K562 (cell line): Measurements from ENCODE around the gene LYPD6B.

Experiments used
- ESRRA ChIP-seq: fragments of 450-650 bp; IDR thresholded peaks from 2 replicates; pipeline ENCODE4 v1.6.1; 2014; ENCODE audit warnings: low read depth, mild to moderate bottlenecking, moderate library complexity, borderline replicate concordance
- POLR2AphosphoS5 ChIP-seq: IDR thresholded peaks from 2 replicates; pipeline ENCODE4 v1.6.1; 2011; ENCODE audit warnings: mild to moderate bottlenecking, low read depth, low read length, moderate library complexity; ENCODE audit not compliant: control insufficient read depth, insufficient read depth
- RBM22 ChIP-seq: fragments of 200-400 bp; formaldehyde crosslinking; IDR thresholded peaks from 2 replicates; pipeline ENCODE4 v1.6.1; 2018; ENCODE audit warnings: low read length, low read depth; ENCODE audit not compliant: poor library complexity, severe bottlenecking
- ZFP30 ChIP-seq: fragments of 250-450 bp; sonication (Bioruptor Pico); IDR thresholded peaks from 2 replicates; pipeline ENCODE4 v1.8.0; 2022; ENCODE audit warnings: moderate library complexity, mild to moderate bottlenecking, inconsistent platforms, borderline replicate concordance
- ZNF551 ChIP-seq: fragments of 250-450 bp; sonication (Bioruptor Pico); IDR thresholded peaks from 2 replicates; pipeline ENCODE4 v1.5.0; 2021; ENCODE audit warnings: mild to moderate bottlenecking, moderate library complexity

- no peak for TF ChIP-seq ESRRA
- no peak for TF ChIP-seq POLR2AphosphoS5
- no peak for TF ChIP-seq RBM22
- TF ChIP-seq ZFP30 (CRISPR knock-in tag): no peak
- TF ChIP-seq ZNF551 (CRISPR knock-in tag): no peak
Observed at GRCh38 chr2:149029307-149029965, 9.1 kb upstream of the LYPD6B start.
